Sigmoid colon (tissue), 4 donors: ENCODE measurements around the gene DDX43.

ENCODE experiments used
- CTCF ChIP-seq, 4 experiments: fragments of 450-650 bp in 3 of 4; fragments of 200-600 bp in 1 of 4; IDR thresholded peaks; one replicate each; pipeline ENCODE4 v1.5.1; 2016 to 2019; ENCODE audit warnings: antibody characterized with exemption in 4 of 4, mild to moderate bottlenecking in 3 of 4, moderate library complexity in 2 of 4
- POLR2AphosphoS5 ChIP-seq, 4 donors: sonication (generic); formaldehyde crosslinking; IDR thresholded peaks; one replicate each; pipeline ENCODE4 v1.6.1; 2017; ENCODE audit warnings: antibody characterized with exemption in 4 of 4

DNA sequence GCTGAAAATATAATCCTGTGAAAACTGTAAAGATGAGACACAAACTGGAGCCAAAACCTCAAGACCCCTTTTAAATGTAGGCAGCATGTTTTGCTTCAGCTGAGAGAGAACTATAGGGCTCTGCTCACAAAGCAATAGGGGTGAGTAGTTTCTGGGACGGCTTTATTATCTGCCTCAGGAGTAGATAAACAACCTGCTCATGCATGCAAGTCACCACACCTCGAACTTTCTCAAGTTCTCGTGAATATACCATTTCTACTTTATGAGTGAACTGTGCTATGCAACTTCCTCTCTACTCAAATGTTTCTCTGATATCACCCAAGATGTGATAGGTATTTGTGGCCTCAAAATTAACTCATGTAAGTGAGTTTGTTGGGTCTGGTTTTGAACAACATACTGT lies 17.4 kb upstream of the DDX43 start:
- TF ChIP-seq CTCF (IDR thresholded peaks at IDR 0.05) (no peak), POLR2AphosphoS5 (IDR thresholded peaks at IDR 0.05) (no peak)
